HG02981 (cell line): ENCODE results near the gene PRKG1.
"Not testable (repeated sequence)": the region's sequence is repeated elsewhere in the genome, so short reads cannot be mapped to it uniquely, and the experiment has no call there.

ENCODE experiments used
- ATAC-seq: cut with Tn5 transposase; IDR thresholded peaks from one replicate; pipeline ENCODE4 v1.9.1; 2021; ENCODE audit warnings: mild to moderate bottlenecking, moderate library complexity; ENCODE audit not compliant: unreplicated experiment

The PRKG1 gene

DNA sequence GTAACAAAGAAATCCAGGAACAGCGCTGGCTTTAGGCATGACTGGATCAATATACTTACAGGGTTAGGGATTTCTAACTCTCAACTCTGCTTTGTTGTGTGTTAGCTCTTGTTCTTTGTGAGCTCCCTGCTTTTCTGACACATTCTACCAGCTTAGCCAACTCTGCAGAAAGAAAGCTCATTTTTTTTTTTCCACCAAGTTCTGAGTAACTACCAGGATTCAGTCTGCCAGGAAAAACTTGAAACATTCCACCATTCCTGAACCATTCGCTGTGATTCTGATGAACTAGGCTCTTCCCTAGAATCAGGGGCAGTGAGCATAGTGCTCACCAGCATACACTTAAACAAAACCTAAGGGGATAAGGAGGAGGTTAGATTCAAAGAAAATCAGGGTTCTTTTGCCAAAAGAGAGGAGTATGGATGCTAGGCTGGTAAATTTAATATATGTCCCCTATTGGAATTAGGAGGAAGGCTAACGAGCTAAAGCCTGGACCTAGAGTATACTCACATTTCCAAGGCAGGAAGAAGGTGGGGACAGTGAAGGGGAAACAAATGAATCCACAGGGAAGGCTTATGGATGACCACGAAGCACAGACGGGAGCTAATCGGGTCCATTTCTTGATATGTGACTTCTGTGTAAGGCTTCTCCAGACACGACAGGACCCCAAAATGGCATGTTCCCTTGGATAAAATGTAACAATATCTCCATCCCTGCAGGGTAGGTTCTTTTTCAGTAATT is 183.4 kb downstream of the PRKG1 start:
- ATAC-seq, result no peak

GRCh38 chr10:51260376-51260775 is 186.1 kb downstream of the PRKG1 start:
- ATAC-seq, result no peak

DNA sequence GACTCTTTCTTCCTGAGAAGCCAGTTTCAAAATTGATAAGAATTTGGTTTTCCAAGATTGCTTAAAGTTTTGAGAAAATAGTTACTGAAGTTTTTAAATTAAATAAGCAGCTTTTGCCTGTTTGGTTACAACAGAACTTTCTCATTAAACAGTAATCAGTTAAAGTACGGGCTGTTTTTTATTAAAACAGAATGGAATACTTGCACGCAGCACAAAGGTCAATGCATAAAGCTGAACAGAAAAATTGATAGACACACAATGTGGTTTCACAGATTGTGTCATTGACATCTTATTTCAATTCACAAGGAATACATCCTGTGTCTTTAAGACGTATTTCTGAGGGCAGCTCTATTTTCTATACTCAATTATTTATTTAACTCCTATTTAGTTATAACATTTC is 192.2 kb downstream of the PRKG1 start:
- no peak for ATAC-seq

GRCh38 chr10:51267980-51268570 is 193.8 kb downstream of the PRKG1 start:
- ATAC-seq, result not testable (repeated sequence)

DNA sequence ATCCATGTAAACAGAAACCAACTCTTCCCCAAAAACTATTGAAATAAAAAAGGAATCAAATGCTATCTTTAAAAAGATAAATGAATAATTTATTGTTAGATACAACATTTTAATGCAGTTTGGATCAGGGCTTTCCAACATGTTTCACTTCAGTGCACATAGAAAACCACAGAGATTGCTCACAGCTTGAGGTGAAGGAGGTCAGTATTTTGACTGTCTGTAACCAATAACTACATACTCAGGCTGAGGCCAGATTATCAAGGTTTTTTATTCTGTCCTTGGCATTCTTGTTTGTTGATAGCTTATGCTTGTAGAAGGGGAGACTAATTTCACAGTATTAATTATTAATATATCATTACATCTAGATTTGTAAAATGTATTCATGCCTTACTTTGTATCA is 195.5 kb downstream of the PRKG1 start:
- ATAC-seq, result no peak

GRCh38 chr10:51270936-51271530 is 196.7 kb downstream of the PRKG1 start:
- no peak for ATAC-seq

DNA sequence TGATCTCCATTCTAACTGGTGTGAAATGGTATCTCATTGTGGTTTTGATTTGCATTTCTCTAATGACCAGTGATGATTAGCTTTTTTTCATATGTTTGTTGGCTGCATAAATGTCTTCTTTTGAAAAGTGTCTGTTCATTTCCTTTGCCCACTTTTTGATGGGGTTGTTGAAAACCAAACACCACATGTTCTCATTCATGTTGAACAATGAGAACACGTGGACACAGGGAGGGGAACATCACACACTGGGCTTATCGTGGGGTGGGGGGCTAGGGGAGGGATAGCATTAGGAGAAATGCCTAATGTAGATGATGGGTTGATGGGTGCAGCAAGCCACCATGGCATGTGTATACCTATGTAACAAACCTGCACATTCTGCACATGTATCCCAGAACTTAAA is 197.8 kb downstream of the PRKG1 start:
- ATAC-seq, result not testable (repeated sequence)

GRCh38 chr10:51272555-51272954 is 198.3 kb downstream of the PRKG1 start:
- no peak for ATAC-seq

DNA sequence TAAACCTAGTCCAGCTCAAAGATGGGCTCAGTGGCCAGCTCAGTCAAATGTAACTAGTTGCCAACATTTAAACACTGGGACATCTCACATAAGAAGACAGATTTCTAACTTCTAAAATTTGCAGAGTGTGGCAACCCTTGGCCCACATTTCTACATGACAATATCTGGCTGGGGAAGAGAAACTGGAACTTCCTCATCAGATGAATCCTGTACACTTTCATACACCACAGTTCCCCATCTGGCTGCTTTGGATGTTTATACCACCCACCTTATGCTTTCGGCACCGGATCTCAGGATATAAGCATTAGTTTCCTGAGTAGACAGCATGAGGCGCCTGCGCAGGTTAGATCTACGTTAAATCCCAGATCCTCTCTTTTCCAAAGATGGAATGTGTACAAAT is 199.3 kb downstream of the PRKG1 start:
- no peak for ATAC-seq

DNA sequence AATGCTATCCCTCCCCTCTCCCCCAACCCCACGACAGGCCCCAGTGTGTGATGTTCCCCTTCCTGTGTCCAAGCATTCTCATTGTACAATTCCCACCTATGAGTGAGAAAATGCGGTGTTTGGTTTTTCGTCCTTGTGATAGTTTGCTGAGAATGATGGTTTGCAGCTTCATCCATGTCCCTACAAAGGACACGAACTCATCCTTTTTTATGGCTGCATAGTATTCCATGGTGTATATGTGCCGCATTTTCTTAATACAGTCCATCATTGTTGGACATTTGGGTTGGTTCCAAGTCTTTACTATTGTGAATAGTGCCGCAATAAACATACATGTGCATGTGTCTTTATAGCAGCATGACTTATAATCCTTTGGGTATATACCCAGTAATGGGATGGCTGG is 201.8 kb downstream of the PRKG1 start:
- ATAC-seq, result not testable (repeated sequence)

DNA sequence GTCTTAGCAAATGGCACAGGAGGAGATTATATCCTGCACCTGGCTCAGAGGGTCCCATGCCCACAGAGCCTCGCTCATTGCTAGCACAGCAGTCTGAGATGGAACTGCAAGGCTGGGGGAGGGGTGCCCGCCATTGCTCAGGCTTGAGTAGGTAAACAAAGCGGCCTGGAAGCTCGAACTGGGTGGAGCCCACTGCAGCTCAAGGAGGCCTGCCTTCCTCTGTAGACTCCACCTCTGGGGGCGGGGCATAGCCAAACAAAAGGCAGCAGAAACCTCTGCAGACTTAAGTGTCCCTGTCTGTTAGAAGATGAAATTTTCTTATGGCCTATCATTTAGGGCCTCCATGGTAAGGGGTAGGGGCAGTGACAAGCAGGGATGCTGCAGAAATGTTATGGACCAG is 207.1 kb downstream of the PRKG1 start:
- ATAC-seq, result not testable (repeated sequence)

DNA sequence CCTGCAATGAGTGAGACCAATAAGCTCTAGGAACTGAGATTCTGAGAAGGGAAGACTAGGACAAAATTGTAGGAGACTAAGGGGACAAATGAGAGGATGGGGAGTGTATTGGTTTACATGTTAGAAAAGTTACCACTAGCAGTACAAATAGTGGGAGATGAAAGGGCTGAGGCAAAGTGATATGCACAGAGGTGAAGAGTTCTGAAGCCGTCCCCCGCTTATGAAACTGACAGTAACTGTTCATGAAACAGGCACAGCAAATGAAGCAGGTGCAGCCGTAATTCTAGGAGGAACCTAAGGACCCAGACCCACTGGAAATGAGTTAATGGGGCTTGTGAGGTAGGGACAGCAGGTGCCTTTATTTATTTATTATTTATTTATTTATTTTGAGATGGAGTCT is 211.3 kb downstream of the PRKG1 start:
- ATAC-seq, result no peak

- ATAC-seq, result no peak
Observed at GRCh38 chr10:51288511-51288910, 214.2 kb downstream of the PRKG1 start.

DNA sequence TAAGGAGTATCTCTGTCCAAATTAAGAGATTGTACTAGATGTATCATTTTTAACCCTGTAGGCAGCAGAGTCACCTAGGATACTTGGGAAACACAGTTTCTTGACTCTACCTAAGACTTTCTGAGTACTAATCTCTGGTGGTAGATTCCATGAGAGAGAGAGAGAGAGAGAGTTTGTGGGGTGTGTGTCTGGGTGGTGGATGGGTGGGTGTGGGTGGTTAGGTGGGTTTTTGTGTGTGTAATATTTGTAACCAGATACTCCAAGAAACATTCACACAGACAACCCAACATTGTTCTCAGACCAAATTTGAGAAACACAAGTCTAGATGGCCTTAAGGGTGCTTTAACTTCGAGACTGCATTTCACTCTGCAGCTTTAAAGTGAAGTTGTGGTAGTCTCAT is 215.2 kb downstream of the PRKG1 start:
- ATAC-seq, result no peak

- ATAC-seq, result no peak
Observed at GRCh38 chr10:51291961-51292360, 217.7 kb downstream of the PRKG1 start.

DNA sequence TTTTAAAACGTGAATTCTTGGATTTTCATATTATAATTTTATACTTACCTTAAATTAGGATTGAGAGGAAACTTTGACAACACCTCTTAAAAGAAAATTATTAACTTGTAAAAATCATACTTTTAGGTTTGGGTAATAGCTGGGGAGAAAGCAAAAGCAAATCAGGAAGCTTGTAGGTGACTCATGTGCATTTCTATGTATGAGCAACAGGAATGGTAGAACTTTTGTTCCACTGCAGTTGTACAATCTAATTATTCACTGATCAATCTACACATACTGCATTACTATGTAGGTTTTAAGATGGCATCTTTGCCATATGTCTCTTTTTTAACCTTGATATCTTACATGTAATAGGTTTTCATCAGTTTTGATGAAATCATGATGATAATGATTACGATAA is 223.2 kb downstream of the PRKG1 start:
- no peak for ATAC-seq

DNA sequence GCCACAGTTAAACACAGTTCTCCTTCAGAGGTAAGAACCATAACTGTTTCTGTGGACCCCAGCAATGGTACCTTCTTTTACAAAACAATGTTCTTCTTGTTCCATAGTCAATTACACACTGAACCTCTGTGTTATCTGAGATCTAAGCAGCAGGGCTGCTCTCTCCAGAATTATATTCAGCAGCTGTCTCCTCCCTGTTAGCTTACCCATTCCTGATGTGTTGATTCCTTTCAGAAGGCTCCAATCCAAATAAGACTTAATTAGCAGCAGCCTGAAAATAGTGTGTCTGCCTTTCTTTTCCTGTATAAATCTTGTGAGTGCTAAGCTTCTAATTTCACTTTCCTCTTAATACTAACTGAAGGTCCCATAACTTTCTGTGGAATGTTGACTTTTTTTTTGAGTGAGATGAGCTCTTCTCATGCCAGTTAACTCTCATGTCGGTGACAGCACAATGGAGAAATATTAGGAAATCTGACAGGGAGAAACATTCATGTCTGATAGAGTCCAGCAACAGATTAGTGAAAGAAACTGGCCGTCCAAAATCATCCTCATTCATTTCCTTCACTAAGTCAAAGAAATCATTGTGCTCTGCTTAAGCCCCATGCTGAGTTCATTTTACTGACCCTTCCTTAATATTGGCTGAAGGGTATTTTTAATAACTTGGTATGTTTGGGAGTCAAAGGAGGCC is 226.5 kb downstream of the PRKG1 start:
- ATAC-seq, result no peak

GRCh38 chr10:51301644-51302043 is 227.4 kb downstream of the PRKG1 start:
- no peak for ATAC-seq

DNA sequence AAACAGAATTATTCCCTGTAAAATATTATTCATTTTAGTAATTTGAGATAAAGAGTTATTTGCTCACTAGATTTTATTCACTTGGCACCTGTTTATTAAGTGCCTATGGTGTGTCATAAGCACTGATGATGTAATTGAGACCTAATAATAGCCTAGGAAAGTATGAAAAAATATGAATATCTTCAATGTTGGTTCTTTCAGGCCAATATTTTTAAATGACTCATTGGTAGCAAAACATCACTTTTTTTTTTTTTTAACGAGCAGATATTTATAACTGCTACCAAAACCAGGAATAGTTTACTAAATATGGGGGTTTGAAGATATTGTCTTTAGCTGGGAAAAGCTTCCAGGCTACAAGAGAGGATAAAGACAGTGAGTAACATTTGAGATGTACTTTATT is 228.0 kb downstream of the PRKG1 start:
- ATAC-seq, result no peak

DNA sequence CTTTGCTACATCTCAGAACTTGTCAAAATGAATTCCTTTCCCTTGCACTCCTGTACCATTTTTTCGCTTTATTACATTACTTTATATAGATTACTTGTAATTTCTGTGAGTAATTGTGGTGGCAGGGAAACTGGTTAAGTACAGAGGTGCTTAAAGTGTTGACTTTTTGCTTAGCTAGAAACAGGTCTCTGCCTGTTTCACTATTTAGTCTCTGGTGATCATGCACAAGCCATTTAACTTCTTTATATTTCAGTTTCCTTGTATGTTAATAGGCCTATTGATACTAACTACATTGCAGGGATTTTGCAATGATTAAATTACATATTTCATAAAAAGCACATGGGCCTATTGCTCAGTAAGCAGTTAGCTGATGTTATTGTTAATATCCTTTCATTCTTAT is 233.8 kb downstream of the PRKG1 start:
- no peak for ATAC-seq

GRCh38 chr10:51311228-51311627 is 236.9 kb downstream of the PRKG1 start:
- no peak for ATAC-seq

DNA sequence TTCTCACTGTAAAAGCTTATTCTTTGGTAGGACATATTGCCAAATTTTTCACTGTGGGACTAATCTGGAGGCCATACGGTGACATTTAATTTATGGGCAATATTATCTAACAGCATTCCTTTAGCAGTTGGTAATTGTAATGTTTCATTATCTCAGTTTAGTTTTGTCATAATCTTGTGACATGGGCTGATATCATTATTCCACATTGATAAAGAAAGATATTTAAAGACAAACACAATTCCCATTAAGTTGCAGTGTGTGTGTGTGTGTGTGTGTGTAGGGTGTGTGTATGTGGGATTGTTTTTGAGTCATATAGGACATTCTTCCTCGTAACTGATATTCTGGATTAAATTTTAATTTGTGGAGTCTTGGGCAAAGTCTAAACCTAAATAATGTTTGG is 238.5 kb downstream of the PRKG1 start:
- no peak for ATAC-seq
